HepG2 (cell line): ENCODE results near the gene SYTL2. TPM values are rescaled to one million over a fixed set of nuclear protein-coding genes. Genes with fewer than 3 reads are reported as not detected.

Experiments used
- ATAC-seq: fragments of 200-7000 bp; cut with Tn5 transposase; 3 replicates; pipeline ENCODE4 v1.9.1; 2020; ENCODE audit warnings: mild to moderate bottlenecking, moderate library complexity
- BruUV-seq: library from RNA; stranded (reverse); fragments of 400-500 nt; replicated peaks from 2 replicates; lab custom pipeline; 2021; lab: Mats Ljungman, UMichigan
- CTCF ChIA-PET: fragments of 300-600 bp; formaldehyde crosslinking; extraction: SDS; loops from one replicate; lab custom pipeline; 2021; ENCODE audit warnings: low total read pairs, inconsistent platforms, low intra/inter-chr PET ratio; lab: Yijun Ruan, JAX
- POLR2A ChIA-PET: fragments of 350-600 bp; sonication (Branson Sonifier 250); formaldehyde crosslinking; loops from one replicate; lab custom pipeline; 2020; ENCODE audit warnings: antibody characterized with exemption, inconsistent platforms; lab: Yijun Ruan, JAX
- DNase-seq: peaks from one replicate; pipeline ENCODE4 v3.0.0-alpha.2; 2015; ENCODE audit warnings: low spot score
- FAIRE-seq: peaks from 3 replicates; lab custom pipeline; 2011; peaks lifted over from hg19 to GRCh38; lab: Jason Lieb, UNC
- H2AFZ ChIP-seq: one replicate; pipeline ENCODE4 v1.6.1; 2011; ENCODE audit warnings: low read length, inconsistent platforms
- H3K27ac ChIP-seq: fragments of 300-600 bp; 3 replicates; pipeline ENCODE4 v1.8.0; 2011; ENCODE audit warnings: mixed run types, mild to moderate bottlenecking, mixed read lengths, low read length, inconsistent platforms; ENCODE audit not compliant: insufficient read depth; ENCODE audit errors: extremely low read length
- H3K27me3 ChIP-seq, 2 experiments: fragments of 200-600 bp in 1 of 2; 2 replicates in 1 of 2; 3 replicates in 1 of 2; pipeline versions ENCODE4 v1.6.0 to v1.8.0; 2011; ENCODE audit warnings: low read length in 2 of 2, mild to moderate bottlenecking in 2 of 2, moderate library complexity in 2 of 2, inconsistent platforms in 1 of 2; ENCODE audit not compliant: insufficient read depth in 2 of 2, control insufficient read depth in 1 of 2
- H3K36me3 ChIP-seq, 2 experiments: fragments of 200-600 bp in 1 of 2; replicated peaks in 1 of 2; 2 replicates in 1 of 2; 3 replicates in 1 of 2; pipeline versions ENCODE4 v1.5.1 to v1.8.0; 2011; ENCODE audit warnings: low read length in 2 of 2, inconsistent platforms in 1 of 2; ENCODE audit not compliant: insufficient read depth in 2 of 2, control insufficient read depth in 1 of 2
- H3K4me1 ChIP-seq: 2 replicates; pipeline ENCODE4 v1.5.1; 2012; ENCODE audit warnings: low read length, inconsistent platforms; ENCODE audit not compliant: insufficient read depth
- H3K4me2 ChIP-seq: 2 replicates; pipeline ENCODE4 v1.6.0; 2011; ENCODE audit warnings: low read depth, low read length, inconsistent platforms
- H3K4me3 ChIP-seq, 3 experiments: fragments of 200-600 bp in 1 of 3; sonication (generic), shearing (Covaris generic) in 1 of 3; replicated peaks in 1 of 3; 2 replicates each; pipeline ENCODE4 v1.5.1; 2011 to 2016; ENCODE audit warnings: low read length in 3 of 3, inconsistent platforms in 2 of 3, low read depth in 2 of 3, mild to moderate bottlenecking in 2 of 3, control low read depth in 1 of 3, mixed read lengths in 1 of 3; ENCODE audit not compliant: insufficient read depth in 1 of 3
- H3K79me2 ChIP-seq: one replicate; pipeline ENCODE4 v1.6.1; 2011; ENCODE audit warnings: low read length, inconsistent platforms; ENCODE audit not compliant: insufficient read depth
- H3K9ac ChIP-seq: 2 replicates; pipeline ENCODE4 v1.6.0; 2011; ENCODE audit warnings: mild to moderate bottlenecking, low read depth, low read length, inconsistent platforms; ENCODE audit not compliant: insufficient read depth
- H3K9me3 ChIP-seq: 2 replicates; pipeline ENCODE4 v1.5.1; 2012; ENCODE audit warnings: mild to moderate bottlenecking, low read length
- H4K20me1 ChIP-seq: 2 replicates; pipeline ENCODE4 v1.6.0; 2011; ENCODE audit warnings: inconsistent platforms, mild to moderate bottlenecking, low read length, moderate library complexity; ENCODE audit not compliant: insufficient read depth
- HMGA1 ChIP-seq: sonication (generic); formaldehyde crosslinking; conservative IDR thresholded peaks from 2 replicates; pipeline ENCODE4 v1.4.0; 2020; ENCODE audit warnings: missing genetic modification reagents
- KMT2A ChIP-seq: sonication (generic); formaldehyde crosslinking; IDR thresholded peaks from 2 replicates; pipeline ENCODE4 v1.4.0; 2020; ENCODE audit warnings: missing genetic modification reagents
- MAX ChIP-seq: IDR thresholded peaks from 2 replicates; pipeline ENCODE4 v1.6.1; 2012; ENCODE audit warnings: inconsistent platforms
- MED13 ChIP-seq: sonication (generic); formaldehyde crosslinking; IDR thresholded peaks from 2 replicates; pipeline ENCODE4 v1.5.0; 2020; ENCODE audit warnings: missing genetic modification reagents
- MED8 ChIP-seq: sonication (generic); formaldehyde crosslinking; IDR thresholded peaks from 2 replicates; pipeline ENCODE4 v1.8.1; 2023; ENCODE audit warnings: mild to moderate bottlenecking, missing genetic modification reagents; ENCODE audit not compliant: insufficient replicate concordance
- MLXIP ChIP-seq: sonication (generic); formaldehyde crosslinking; IDR thresholded peaks from 2 replicates; pipeline ENCODE4 v1.9.0; 2021; ENCODE audit warnings: missing genetic modification reagents, borderline replicate concordance
- SRSF1 ChIP-seq: fragments of 200-400 bp; formaldehyde crosslinking; optimal IDR thresholded peaks from 2 replicates; pipeline ENCODE3; 2017; ENCODE audit warnings: mild to moderate bottlenecking, low read depth, low read length, moderate library complexity
- THAP11 ChIP-seq: IDR thresholded peaks from 2 replicates; pipeline ENCODE4 v1.6.1; 2016; ENCODE audit warnings: missing biosample characterization, missing genetic modification reagents
- WGBS: methylation state at CpG from one replicate; pipeline ENCODE4 v1.1.6; 2017; ENCODE audit warnings: low lambda C conversion rate; 5-methylcytosine and 5-hydroxymethylcytosine counted together
- in situ Hi-C: cut with HindIII; loops from 2 replicates; pipeline ENCODE4 v1.10.0; 2017; ENCODE audit warnings: low pct_unique_long_range_greater_than_20kb; ENCODE audit not compliant: extremely low pct_ligation_motif_present
- intact Hi-C: fragments of 100-400 bp; cut with micrococcal nuclease; formaldehyde crosslinking; loops from one replicate; pipeline ENCODE4 v1.10.0; 2022; ENCODE audit not compliant: unreplicated experiment
- polyA plus RNA-seq, 8 experiments: library from polyadenylated mRNA; depleted of rRNA in 3 of 8; stranded (reverse) in 7 of 8; unstranded in 1 of 8; fragments of >200 nt; fragmentation: Illumina TruSeq in 4 of 8; extraction: Trizol in 4 of 8; gene quantifications; 2 replicates each; pipeline versions ENCODE4 v1.2.1 to v1.2.3, GENCODE V29; 2011 to 2016; ENCODE audit warnings: low read depth in 4 of 8, missing spikeins in 1 of 8, mixed read lengths in 1 of 8; ENCODE audit not compliant: insufficient read depth in 1 of 8
- total RNA-seq, 5 experiments: library from RNA; depleted of rRNA; stranded (reverse); fragments of >200 nt; fragmentation: Illumina TruSeq; extraction: Trizol; gene quantifications; 2 replicates each; pipeline ENCODE4 v1.2.3, GENCODE V29; 2016; ENCODE audit warnings: low read depth in 1 of 5

Gene SYTL2
- total and polyA plus RNA-seq, 2 of the 13 experiments (the other 11 are each of a cell fraction or from before 2014, with no cell fraction given): 0.77 to 0.90 TPM

GRCh38 chr11:85828640-85828978 lies 17.7 kb upstream of the SYTL2 start:
- in situ Hi-C loops (loop anchor here (10.0 kb wide), 1 partner anchor 234 kb away; no protein-coding TSS in a partner anchor), intact Hi-C loops (loop anchor here (5.0 kb wide), 1 partner anchor 136 kb away; no protein-coding TSS in a partner anchor)
- Histone ChIP-seq H3K79me2 (no peaks in the 10 kb centered on the region), H4K20me1 (no peaks in the 10 kb centered on the region), H3K27ac (no peak overlapping the region), H3K36me3 (no peaks in the 10 kb centered on the region), H3K4me3 (no peak overlapping the region), H3K9me3 (no peaks in the 10 kb centered on the region), H3K4me1 (no peaks in the 10 kb centered on the region), H3K9ac (no peak overlapping the region), H3K27me3 (0 out of 5 replicates have a peak, but pooled peaks cover 0 to 4% of the 10 kb centered on the region in 2 experiments), H3K4me2 (no peak overlapping the region), H2AFZ (no peak overlapping the region)
- POLR2A ChIA-PET: no interaction called here
- DNase-seq (no peak), ATAC-seq (no peak), FAIRE-seq (no peak)
- BruUV-seq: no TSS peak
- CTCF ChIA-PET: no interaction called here
- WGBS: 7% methylated on average over 1 of the region's 1 CpG
- TF ChIP-seq MED13 (no peak), MAX (no peak), THAP11 (CRISPR knock-in tag) (no peak), MLXIP (CRISPR knock-in tag) (no peak), SRSF1 (no peak), HMGA1 (CRISPR knock-in tag) (no peak), MED8 (CRISPR knock-in tag) (no peak), KMT2A (CRISPR knock-in tag) (no peak)
